Endothelial cell of umbilical vein (primary cell): Measurements from ENCODE around the gene GOLPH3L. TPM values are rescaled to one million over a fixed set of nuclear protein-coding genes. Genes with fewer than 3 reads are reported as not detected.

Experiments
- BruUV-seq: library from RNA; stranded (reverse); fragments of 400-500 nt; replicated peaks from 2 replicates; lab custom pipeline; 2021; lab: Mats Ljungman, UMichigan
- CTCF ChIA-PET: fragments of 300-600, 350-600 bp; sonication (Branson Sonifier 250); formaldehyde crosslinking; loops from one replicate; lab custom pipeline; 2021; ENCODE audit warnings: antibody characterized with exemption, inconsistent platforms; lab: Charles Lee
- POLR2A ChIA-PET: fragments of 300-600, 350-600 bp; sonication (Branson Sonifier 250); formaldehyde crosslinking; loops from one replicate; lab custom pipeline; 2021; ENCODE audit warnings: antibody characterized with exemption, inconsistent platforms; lab: Charles Lee
- DNase-seq: peaks from one replicate; pipeline ENCODE4 v3.0.0-alpha.2; 2011; ENCODE audit warnings: low read depth, low spot score
- FAIRE-seq: peaks from 2 replicates; lab custom pipeline; 2011; peaks lifted over from hg19 to GRCh38; lab: Jason Lieb, UNC
- H2AFZ ChIP-seq: 2 replicates; pipeline ENCODE4 v1.6.0; 2012; ENCODE audit warnings: low read depth, low read length, control low read depth, inconsistent platforms
- H3K27ac ChIP-seq: 2 replicates; pipeline ENCODE4 v1.5.1; 2011; ENCODE audit warnings: low read depth, mild to moderate bottlenecking, control low read depth, low read length, moderate library complexity; ENCODE audit not compliant: insufficient read depth
- H3K27me3 ChIP-seq, 2 experiments: 2 replicates each; pipeline versions ENCODE4 v1.6.0 to v1.6.1; 2011; ENCODE audit warnings: low read length in 2 of 2, mixed read lengths in 1 of 2; ENCODE audit not compliant: control insufficient read depth in 2 of 2, insufficient read depth in 2 of 2
- H3K36me3 ChIP-seq, 2 experiments: 2 replicates in 1 of 2; 3 replicates in 1 of 2; pipeline ENCODE4 v1.5.1; 2011; ENCODE audit warnings: low read length in 2 of 2, mild to moderate bottlenecking in 1 of 2, moderate library complexity in 1 of 2; ENCODE audit not compliant: control insufficient read depth in 2 of 2, insufficient read depth in 2 of 2; ENCODE audit errors: extremely low read depth in 1 of 2
- H3K4me1 ChIP-seq: 3 replicates; pipeline ENCODE4 v1.5.1; 2011; ENCODE audit warnings: mild to moderate bottlenecking, low read length; ENCODE audit not compliant: control insufficient read depth, insufficient read depth; ENCODE audit errors: extremely low read depth
- H3K4me2 ChIP-seq: 2 replicates; pipeline ENCODE4 v1.6.1; 2011; ENCODE audit warnings: low read length, control low read depth, mixed read lengths; ENCODE audit not compliant: insufficient read depth
- H3K4me3 ChIP-seq, 3 experiments: fragments of 200-600 bp in 1 of 3; sonication (generic), shearing (Covaris generic) in 1 of 3; replicated peaks in 1 of 3; 2 replicates each; pipeline ENCODE4 v1.5.1; 2011 to 2016; ENCODE audit warnings: control low read depth in 3 of 3, low read length in 3 of 3, mild to moderate bottlenecking in 2 of 3, inconsistent platforms in 1 of 3, low read depth in 1 of 3, moderate library complexity in 1 of 3; ENCODE audit not compliant: insufficient read depth in 1 of 3
- H3K79me2 ChIP-seq: 2 replicates; pipeline ENCODE4 v1.6.0; 2012; ENCODE audit warnings: low read length, inconsistent platforms; ENCODE audit not compliant: control insufficient read depth, insufficient read depth
- H3K9ac ChIP-seq: replicated peaks from 2 replicates; pipeline ENCODE3; 2011; ENCODE audit warnings: low read length, control low read depth; ENCODE audit not compliant: insufficient read depth; ENCODE audit errors: extremely low read depth
- H3K9me1 ChIP-seq: replicated peaks from 3 replicates; pipeline ENCODE4 v1.6.0; 2011; ENCODE audit warnings: mild to moderate bottlenecking, low read length; ENCODE audit not compliant: control insufficient read depth, insufficient read depth; ENCODE audit errors: extremely low read depth
- H3K9me3 ChIP-seq: replicated peaks from 2 replicates; pipeline ENCODE4 v1.5.1; 2012; ENCODE audit warnings: low read length, inconsistent platforms; ENCODE audit not compliant: control insufficient read depth, insufficient read depth
- H4K20me1 ChIP-seq: replicated peaks from 2 replicates; pipeline ENCODE3; 2011; ENCODE audit warnings: mild to moderate bottlenecking, low read length; ENCODE audit not compliant: control insufficient read depth, insufficient read depth; ENCODE audit errors: extremely low read depth
- EZH2 ChIP-seq: IDR thresholded peaks from 2 replicates; pipeline ENCODE4 v1.6.1; 2012; ENCODE audit warnings: borderline replicate concordance, low read depth, mild to moderate bottlenecking, moderate library complexity, low read length, inconsistent platforms; ENCODE audit not compliant: severe bottlenecking
- FOS ChIP-seq: IDR thresholded peaks from 2 replicates; pipeline ENCODE4 v1.6.1; 2011; ENCODE audit warnings: mild to moderate bottlenecking, low read length, moderate library complexity, borderline replicate concordance; ENCODE audit not compliant: insufficient read depth
- GATA2 ChIP-seq: IDR thresholded peaks from 2 replicates; pipeline ENCODE4 v1.7.0; 2011; ENCODE audit warnings: low read depth, mild to moderate bottlenecking, moderate library complexity, mixed read lengths, low read length; ENCODE audit not compliant: insufficient read length, insufficient read depth
- JUN ChIP-seq: IDR thresholded peaks from 2 replicates; pipeline ENCODE4 v1.6.1; 2011; ENCODE audit warnings: borderline replicate concordance, low read depth; ENCODE audit not compliant: insufficient read length, insufficient read depth
- MYC ChIP-seq: IDR thresholded peaks from one replicate; pipeline ENCODE4 v1.6.1; 2011; ENCODE audit warnings: mild to moderate bottlenecking, low read depth, low read length
- POLR2A ChIP-seq: IDR thresholded peaks from 2 replicates; pipeline ENCODE4 v1.6.1; 2012; ENCODE audit warnings: low read depth, mild to moderate bottlenecking, control low read depth, low read length
- POLR2AphosphoS5 ChIP-seq: IDR thresholded peaks from 2 replicates; pipeline ENCODE4 v1.6.1; 2012; ENCODE audit warnings: low read depth, mild to moderate bottlenecking, control low read depth, low read length, moderate library complexity; ENCODE audit not compliant: insufficient read depth
- dilution Hi-C: fragments of 300-500 bp; cut with MboI; formaldehyde crosslinking; loops from one replicate; pipeline ENCODE4 v1.15.0; 2019; ENCODE audit warnings: low sequenced_read_pairs; ENCODE audit not compliant: extremely low pct_ligation_motif_present
- intact Hi-C: fragments of 100-400 bp; cut with micrococcal nuclease; formaldehyde crosslinking; loops from one replicate; pipeline ENCODE4 v1.10.0; 2022
- polyA plus RNA-seq, 4 experiments: library from polyadenylated mRNA; depleted of rRNA in 3 of 4; stranded (reverse) in 3 of 4; unstranded in 1 of 4; fragments of >200 nt; gene quantifications; 2 replicates each; pipeline versions ENCODE4 v1.2.1 to v1.2.3, GENCODE V29; 2011 to 2012; ENCODE audit warnings: missing spikeins in 1 of 4
- total RNA-seq: library from RNA; stranded (reverse); gene quantifications from 2 replicates; pipeline ENCODE4 v1.2.3, GENCODE V29; 2021
- TF ChIP-seq, protein P1 (sequence below): IDR thresholded peaks from 2 replicates; pipeline ENCODE4 v1.6.1; 2011; ENCODE audit not compliant: insufficient read depth, insufficient read length
- TF ChIP-seq, protein P2 (sequence below), 2 donors: IDR thresholded peaks; 1 replicate in 1 of 2; 2 replicates in 1 of 2; pipeline ENCODE4 v1.5.1; 2011; ENCODE audit warnings: low read length in 2 of 2, mild to moderate bottlenecking in 2 of 2, moderate library complexity in 2 of 2, control low read depth in 1 of 2, inconsistent platforms in 1 of 2, low read depth in 1 of 2; ENCODE audit not compliant: insufficient read depth in 1 of 2; ENCODE audit errors: extremely low read depth in 1 of 2

Gene GOLPH3L
- total and polyA plus RNA-seq, 2 donors (not counting 3 experiments of a cell fraction or from before 2014, with no cell fraction given), result 15.7 to 34.9 TPM

DNA sequence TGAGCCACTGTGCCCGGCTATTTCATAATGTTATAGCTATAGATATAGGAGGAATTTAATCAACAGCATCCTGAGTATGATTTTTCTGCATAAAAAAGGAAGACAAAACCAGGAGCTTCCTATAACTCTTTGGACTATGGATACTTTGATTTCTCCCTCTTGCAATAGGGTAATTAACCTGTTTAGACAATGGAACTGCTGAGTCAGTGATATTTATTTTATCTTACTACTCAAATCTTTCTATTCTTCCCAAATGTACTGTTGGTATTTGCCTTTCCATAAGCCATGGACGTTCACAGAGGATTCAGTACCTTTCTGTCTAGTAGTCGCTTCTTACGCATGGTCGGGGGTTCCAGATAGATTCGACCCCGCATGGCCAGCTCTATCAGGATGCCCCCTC, 33.6 kb downstream of the GOLPH3L start:
- ChIA-PET POLR2A (no interaction called here), CTCF (interaction anchor here (1.6 kb wide), 1 partner anchor 10 kb away, joined by 3 read pairs; no protein-coding TSS in a partner anchor)
- H3K27me3 ChIP-seq, result no peaks in the 10 kb centered on the region
- H3K4me3 ChIP-seq, result no peak overlapping the region
- H3K4me2 ChIP-seq, result no peak overlapping the region
- intact Hi-C loops (no loop called here), dilution Hi-C loops (loop anchor here (10.0 kb wide), 1 partner anchor 89 kb away; the partner anchor contains the start of gene MCL1)
- H2AFZ ChIP-seq, result no peak overlapping the region
- H3K4me1 ChIP-seq, result no peaks in the 10 kb centered on the region
- no peaks in the 10 kb centered on the region for H3K9me1 ChIP-seq
- no peaks in the 10 kb centered on the region for H3K9me3 ChIP-seq
- TF ChIP-seq POLR2AphosphoS5 (no peak), EZH2 (no peak), FOS (no peak), POLR2A (no peak)
- no peak overlapping the region for H3K27ac ChIP-seq
- FAIRE-seq, result no peak
- no peak for DNase-seq
- no TSS peak for BruUV-seq
- no peaks in the 10 kb centered on the region for H4K20me1 ChIP-seq
- H3K9ac ChIP-seq, result no peak overlapping the region
- peaks cover 4 to 8% of the 10 kb centered on the region in 2 experiments for H3K36me3 ChIP-seq
- no peaks in the 10 kb centered on the region for H3K79me2 ChIP-seq

DNA sequence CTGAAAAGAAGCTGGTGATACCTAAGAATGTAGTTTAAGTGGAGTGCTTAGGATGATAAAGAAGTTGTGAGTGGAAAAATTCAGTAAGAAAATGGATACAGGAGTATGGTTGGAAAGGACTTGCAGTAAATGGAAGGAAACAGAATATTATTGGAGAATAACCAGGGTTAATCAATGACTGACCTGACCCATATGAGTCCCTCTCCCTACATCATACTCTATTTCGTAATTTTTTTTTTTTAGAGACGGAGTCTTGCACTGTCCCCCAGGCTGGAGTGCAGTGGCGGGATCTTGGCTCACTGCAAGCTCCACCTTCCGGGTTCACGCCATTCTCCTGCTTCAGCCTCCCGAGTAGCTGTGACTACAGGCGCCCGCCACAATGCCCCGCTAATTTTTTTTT, 34.1 kb downstream of the GOLPH3L start:
- Histone ChIP-seq H3K36me3 (peaks cover 4 to 8% of the 10 kb centered on the region in 2 experiments), H3K4me3 (no peak overlapping the region), H3K79me2 (no peaks in the 10 kb centered on the region), H3K27me3 (no peaks in the 10 kb centered on the region), H4K20me1 (no peaks in the 10 kb centered on the region), H3K9me1 (no peaks in the 10 kb centered on the region), H3K4me1 (no peaks in the 10 kb centered on the region), H3K4me2 (no peak overlapping the region), H3K27ac (no peak overlapping the region), H3K9me3 (no peaks in the 10 kb centered on the region), H2AFZ (no peak overlapping the region), H3K9ac (no peak overlapping the region)
- TF ChIP-seq MYC (no peak), FOS (no peak), POLR2A (no peak), GATA2 (no peak), EZH2 (no peak), POLR2AphosphoS5 (no peak), JUN (no peak)
- TF ChIP-seq, protein P1, sequence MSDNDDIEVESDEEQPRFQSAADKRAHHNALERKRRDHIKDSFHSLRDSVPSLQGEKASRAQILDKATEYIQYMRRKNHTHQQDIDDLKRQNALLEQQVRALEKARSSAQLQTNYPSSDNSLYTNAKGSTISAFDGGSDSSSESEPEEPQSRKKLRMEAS, result no peak
- TF ChIP-seq, protein P2, sequence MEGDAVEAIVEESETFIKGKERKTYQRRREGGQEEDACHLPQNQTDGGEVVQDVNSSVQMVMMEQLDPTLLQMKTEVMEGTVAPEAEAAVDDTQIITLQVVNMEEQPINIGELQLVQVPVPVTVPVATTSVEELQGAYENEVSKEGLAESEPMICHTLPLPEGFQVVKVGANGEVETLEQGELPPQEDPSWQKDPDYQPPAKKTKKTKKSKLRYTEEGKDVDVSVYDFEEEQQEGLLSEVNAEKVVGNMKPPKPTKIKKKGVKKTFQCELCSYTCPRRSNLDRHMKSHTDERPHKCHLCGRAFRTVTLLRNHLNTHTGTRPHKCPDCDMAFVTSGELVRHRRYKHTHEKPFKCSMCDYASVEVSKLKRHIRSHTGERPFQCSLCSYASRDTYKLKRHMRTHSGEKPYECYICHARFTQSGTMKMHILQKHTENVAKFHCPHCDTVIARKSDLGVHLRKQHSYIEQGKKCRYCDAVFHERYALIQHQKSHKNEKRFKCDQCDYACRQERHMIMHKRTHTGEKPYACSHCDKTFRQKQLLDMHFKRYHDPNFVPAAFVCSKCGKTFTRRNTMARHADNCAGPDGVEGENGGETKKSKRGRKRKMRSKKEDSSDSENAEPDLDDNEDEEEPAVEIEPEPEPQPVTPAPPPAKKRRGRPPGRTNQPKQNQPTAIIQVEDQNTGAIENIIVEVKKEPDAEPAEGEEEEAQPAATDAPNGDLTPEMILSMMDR (IDR thresholded peaks at IDR 0.05; ENCODE audit: extremely low read depth in 1 of 2, insufficient read depth in 1 of 2, low read depth in 1 of 2, low read length in 2 of 2), result no peak
- no peak for FAIRE-seq
- ChIA-PET POLR2A (no interaction called here), CTCF (interaction anchor here (1.6 kb wide), 1 partner anchor 9 kb away, joined by 3 read pairs; no protein-coding TSS in a partner anchor)
- BruUV-seq, result no TSS peak
- DNase-seq, result no peak
- dilution Hi-C loops, result loop anchor here (10.0 kb wide), 1 partner anchor 88 kb away; the partner anchor contains the start of gene MCL1
- intact Hi-C loops, result no loop called here
